Kidney epithelial cell (primary cell): ENCODE measurements around the gene CCDC3. TPM values are rescaled to one million over a fixed set of nuclear protein-coding genes. Genes with fewer than 3 reads are reported as not detected.

Experiments used
- DNase-seq: peaks from one replicate; pipeline ENCODE4 v3.0.0-alpha.2; 2010; ENCODE audit warnings: low read depth
- H3K27me3 ChIP-seq: 2 replicates; pipeline ENCODE4 v1.6.0; 2011; ENCODE audit warnings: low read length; ENCODE audit not compliant: control insufficient read depth, insufficient read depth
- H3K36me3 ChIP-seq: 2 replicates; pipeline ENCODE4 v1.5.1; 2011; ENCODE audit warnings: low read length; ENCODE audit not compliant: control insufficient read depth, insufficient read depth
- H3K4me3 ChIP-seq: 2 replicates; pipeline ENCODE4 v1.5.1; 2011; ENCODE audit warnings: low read depth, mild to moderate bottlenecking, control low read depth, low read length
- CTCF ChIP-seq: IDR thresholded peaks from 2 replicates; pipeline ENCODE4 v1.5.1; 2011; ENCODE audit warnings: mild to moderate bottlenecking, moderate library complexity, low read length, control low read depth, inconsistent platforms; ENCODE audit not compliant: insufficient read depth, poor library complexity, severe bottlenecking
- total RNA-seq: library from RNA; depleted of rRNA; stranded (reverse); fragments of >200 nt; gene quantifications from 2 replicates; pipeline ENCODE4 v1.2.3, GENCODE V29; 2015

Gene CCDC3
- total RNA-seq, 1 donor from 2014 or later, result 0.17 TPM

- TF ChIP-seq CTCF, result no peak
- Histone ChIP-seq H3K27me3 (no peaks in the 10 kb centered on the region), H3K4me3 (no peak overlapping the region), H3K36me3 (no peaks in the 10 kb centered on the region)
- DNase-seq, result no peak
Observed at GRCh38 chr10:12909182-12909835, 92.2 kb downstream of the CCDC3 start.

GRCh38 chr10:12908773-12909172, 92.7 kb downstream of the CCDC3 start:
- Histone ChIP-seq H3K4me3 (no peak overlapping the region), H3K27me3 (no peaks in the 10 kb centered on the region), H3K36me3 (no peaks in the 10 kb centered on the region)
- no peak for TF ChIP-seq CTCF
- DNase-seq, result no peak

DNA sequence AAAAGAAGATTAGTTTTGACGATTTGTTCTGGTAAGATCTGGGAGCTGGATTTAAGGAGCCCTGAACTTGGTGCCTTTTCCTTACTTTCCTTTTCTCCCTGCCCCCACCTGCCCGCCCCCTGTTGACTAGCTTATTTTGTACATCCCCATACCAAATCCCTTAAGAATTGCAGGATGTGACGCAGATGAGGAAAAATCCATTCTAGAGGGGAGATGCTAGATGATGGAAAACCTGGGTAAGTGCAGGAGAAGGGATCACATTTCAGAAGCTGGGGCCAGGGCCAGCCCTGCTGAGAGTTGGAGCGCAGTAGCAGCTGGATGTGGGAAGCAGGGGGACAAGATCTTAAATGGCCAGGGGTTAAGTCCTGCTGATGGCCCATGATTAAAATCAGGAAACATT, 93.9 kb downstream of the CCDC3 start:
- DNase-seq, result no peak
- no peak for TF ChIP-seq CTCF

DNA sequence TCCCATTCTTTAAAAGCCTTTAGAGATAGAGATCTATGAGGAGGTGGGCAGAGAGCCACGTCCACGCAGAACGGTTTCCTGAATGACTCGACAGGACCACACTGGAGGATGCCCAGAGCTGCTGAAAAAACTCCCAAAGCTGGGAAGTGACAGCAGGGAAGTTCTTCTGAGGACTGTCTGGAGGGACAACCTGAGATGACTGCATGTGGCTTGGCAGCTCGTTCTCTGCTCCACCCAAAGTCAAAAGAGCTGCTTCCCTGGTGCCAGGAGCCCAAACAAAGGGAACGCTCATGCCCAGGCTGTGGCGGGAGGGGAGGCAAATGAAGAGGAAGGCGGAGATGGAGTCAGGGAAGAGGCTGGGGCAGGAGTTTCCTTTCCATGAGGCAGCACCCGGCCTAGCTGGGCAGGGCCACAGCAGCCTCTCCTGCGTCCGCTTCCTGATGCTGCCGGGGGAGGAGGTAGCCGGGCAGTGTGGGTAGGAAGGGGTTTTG, 95.4 kb downstream of the CCDC3 start:
- H3K4me3 ChIP-seq, result no peak overlapping the region
- no peaks in the 10 kb centered on the region for H3K36me3 ChIP-seq
- no peak for TF ChIP-seq CTCF
- DNase-seq, result no peak
- H3K27me3 ChIP-seq, result no peaks in the 10 kb centered on the region

More for the DNA sequence above, 93.9 kb downstream of the CCDC3 start:
- Histone ChIP-seq H3K36me3 (no peaks in the 10 kb centered on the region), H3K27me3 (no peaks in the 10 kb centered on the region), H3K4me3 (no peak overlapping the region)

DNA sequence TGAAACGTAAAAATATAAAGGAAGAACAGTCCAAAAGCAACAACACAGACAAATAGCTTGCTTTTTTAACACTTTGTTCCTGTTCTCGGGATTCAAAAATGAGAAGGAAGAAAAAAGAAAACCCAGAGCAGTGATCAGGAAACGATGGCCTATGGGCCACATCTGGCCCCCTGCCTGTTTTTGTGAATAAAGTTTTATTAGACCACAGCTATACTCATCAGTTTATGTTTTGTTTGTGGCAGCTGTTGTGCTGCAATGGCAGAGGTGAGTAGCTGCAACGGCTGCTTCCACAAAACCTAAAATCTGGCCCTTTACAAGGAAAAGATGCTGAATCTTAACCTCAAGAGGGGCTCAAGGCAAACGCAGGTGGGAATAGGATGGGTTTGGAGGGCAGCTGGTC, 96.4 kb downstream of the CCDC3 start:
- no peak for TF ChIP-seq CTCF
- DNase-seq, result no peak
- Histone ChIP-seq H3K4me3 (no peak overlapping the region), H3K27me3 (no peaks in the 10 kb centered on the region), H3K36me3 (no peaks in the 10 kb centered on the region)

- Histone ChIP-seq H3K36me3 (no peaks in the 10 kb centered on the region), H3K27me3 (peaks cover 7% of the 10 kb centered on the region), H3K4me3 (no peak overlapping the region)
- no peak for DNase-seq
- TF ChIP-seq CTCF, result no peak
Observed at GRCh38 chr10:12902851-12903358, 98.6 kb downstream of the CCDC3 start.
